ENCODE measurements around the gene AFM. TPM values are rescaled to one million over a fixed set of nuclear protein-coding genes. Genes with fewer than 3 reads are reported as not detected.

The AFM gene
- total RNA-seq, 1 donor from 2014 or later: 0.64 TPM

DNA sequence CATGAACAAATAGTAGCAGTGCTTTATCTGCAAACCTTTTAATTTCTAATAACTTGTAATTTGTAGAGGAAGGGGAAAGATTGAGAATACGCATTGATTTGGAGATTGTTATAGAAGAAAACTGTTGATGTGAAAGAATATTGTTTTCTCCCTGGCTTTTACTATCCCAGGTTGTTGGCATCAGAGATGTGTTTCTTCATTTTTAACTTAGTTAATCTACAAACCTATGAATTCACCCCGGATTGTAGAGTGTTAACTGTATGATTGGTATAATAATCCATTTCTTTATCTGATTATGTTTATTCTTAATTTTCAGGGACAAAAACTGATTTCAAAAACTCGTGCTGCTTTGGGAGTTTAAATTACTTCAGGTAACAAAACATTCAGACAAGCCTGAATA, 26.6 kb upstream of the AFM start:
- no peak overlapping the region for H3K4me3 Mint-ChIP-seq (ENCODE audit: unreplicated experiment)
- H3K4me1 Mint-ChIP-seq (ENCODE audit: unreplicated experiment): peaks cover 11% of the 10 kb centered on the region
- H3K9me3 Mint-ChIP-seq (ENCODE audit: unreplicated experiment): no peaks in the 10 kb centered on the region
- TF ChIP-seq, protein P1, sequence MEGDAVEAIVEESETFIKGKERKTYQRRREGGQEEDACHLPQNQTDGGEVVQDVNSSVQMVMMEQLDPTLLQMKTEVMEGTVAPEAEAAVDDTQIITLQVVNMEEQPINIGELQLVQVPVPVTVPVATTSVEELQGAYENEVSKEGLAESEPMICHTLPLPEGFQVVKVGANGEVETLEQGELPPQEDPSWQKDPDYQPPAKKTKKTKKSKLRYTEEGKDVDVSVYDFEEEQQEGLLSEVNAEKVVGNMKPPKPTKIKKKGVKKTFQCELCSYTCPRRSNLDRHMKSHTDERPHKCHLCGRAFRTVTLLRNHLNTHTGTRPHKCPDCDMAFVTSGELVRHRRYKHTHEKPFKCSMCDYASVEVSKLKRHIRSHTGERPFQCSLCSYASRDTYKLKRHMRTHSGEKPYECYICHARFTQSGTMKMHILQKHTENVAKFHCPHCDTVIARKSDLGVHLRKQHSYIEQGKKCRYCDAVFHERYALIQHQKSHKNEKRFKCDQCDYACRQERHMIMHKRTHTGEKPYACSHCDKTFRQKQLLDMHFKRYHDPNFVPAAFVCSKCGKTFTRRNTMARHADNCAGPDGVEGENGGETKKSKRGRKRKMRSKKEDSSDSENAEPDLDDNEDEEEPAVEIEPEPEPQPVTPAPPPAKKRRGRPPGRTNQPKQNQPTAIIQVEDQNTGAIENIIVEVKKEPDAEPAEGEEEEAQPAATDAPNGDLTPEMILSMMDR (IDR thresholded peaks at IDR 0.05; ENCODE audit: unreplicated experiment): no peak
- peaks cover 2% of the 10 kb centered on the region for H3K27me3 Mint-ChIP-seq (ENCODE audit: unreplicated experiment)
- no peak for DNase-seq (ENCODE audit: low spot score)
- H3K36me3 Mint-ChIP-seq (ENCODE audit: low read depth, unreplicated experiment): no peaks in the 10 kb centered on the region
- no peak overlapping the region for H3K27ac Mint-ChIP-seq (ENCODE audit: unreplicated experiment)

GRCh38 chr4:73456177-73457022, 25.1 kb upstream of the AFM start:
- H3K4me1 Mint-ChIP-seq (ENCODE audit: unreplicated experiment): peaks cover 9% of the 10 kb centered on the region

GRCh38 chr4:73458184-73459047, 23.1 kb upstream of the AFM start:
- H3K9me3 Mint-ChIP-seq (ENCODE audit: unreplicated experiment): no peaks in the 10 kb centered on the region
- peaks cover 2% of the 10 kb centered on the region for H3K27me3 Mint-ChIP-seq (ENCODE audit: unreplicated experiment)
- no peak overlapping the region for H3K4me3 Mint-ChIP-seq (ENCODE audit: unreplicated experiment)
- TF ChIP-seq, protein P1 (IDR thresholded peaks at IDR 0.05; ENCODE audit: unreplicated experiment): no peak
- H3K4me1 Mint-ChIP-seq (ENCODE audit: unreplicated experiment): peaks cover 2% of the 10 kb centered on the region
- DNase-seq (ENCODE audit: low spot score): no peak
- no peak overlapping the region for H3K27ac Mint-ChIP-seq (ENCODE audit: unreplicated experiment)
- no peaks in the 10 kb centered on the region for H3K36me3 Mint-ChIP-seq (ENCODE audit: low read depth, unreplicated experiment)

More at GRCh38 chr4:73456177-73457022, 25.1 kb upstream of the AFM start:
- H3K9me3 Mint-ChIP-seq (ENCODE audit: unreplicated experiment): no peaks in the 10 kb centered on the region
- H3K36me3 Mint-ChIP-seq (ENCODE audit: low read depth, unreplicated experiment): no peaks in the 10 kb centered on the region
- H3K27ac Mint-ChIP-seq (ENCODE audit: unreplicated experiment): no peak overlapping the region
- DNase-seq (ENCODE audit: low spot score): no peak
- no peak overlapping the region for H3K4me3 Mint-ChIP-seq (ENCODE audit: unreplicated experiment)
- peaks cover 2% of the 10 kb centered on the region for H3K27me3 Mint-ChIP-seq (ENCODE audit: unreplicated experiment)
- TF ChIP-seq, protein P1 (IDR thresholded peaks at IDR 0.05; ENCODE audit: unreplicated experiment): no peak

GRCh38 chr4:73459048-73459421, 22.5 kb upstream of the AFM start:
- no peak overlapping the region for H3K27ac Mint-ChIP-seq (ENCODE audit: unreplicated experiment)
- no peak overlapping the region for H3K4me3 Mint-ChIP-seq (ENCODE audit: unreplicated experiment)
- H3K4me1 Mint-ChIP-seq (ENCODE audit: unreplicated experiment): no peaks in the 10 kb centered on the region
- H3K27me3 Mint-ChIP-seq (ENCODE audit: unreplicated experiment): peaks cover 2% of the 10 kb centered on the region
- H3K36me3 Mint-ChIP-seq (ENCODE audit: low read depth, unreplicated experiment): no peaks in the 10 kb centered on the region
- no peaks in the 10 kb centered on the region for H3K9me3 Mint-ChIP-seq (ENCODE audit: unreplicated experiment)
- TF ChIP-seq, protein P1 (IDR thresholded peaks at IDR 0.05; ENCODE audit: unreplicated experiment): no peak
- DNase-seq (ENCODE audit: low spot score): no peak
